Tibial nerve (tissue), 4 donors: Measurements from ENCODE around the gene GRIK4. TPM values are rescaled to one million over a fixed set of nuclear protein-coding genes. Genes with fewer than 3 reads are reported as not detected.

Experiments
- DNase-seq, 2 donors: peaks; one replicate each; pipeline ENCODE4 v3.0.0-alpha.2; 2019; ENCODE audit warnings: low spot score in 2 of 2
- H3K27ac ChIP-seq, 4 donors: fragments of 200-600 bp; sonication (generic) in 3 of 4; one replicate each; pipeline ENCODE4 v1.5.1; 2017 to 2019; ENCODE audit warnings: mild to moderate bottlenecking in 1 of 4
- H3K27me3 ChIP-seq, 2 donors: fragments of 200-600 bp; sonication (generic) in 1 of 2; one replicate each; pipeline versions ENCODE4 v1.5.1 to v1.6.0; 2017 to 2019
- H3K36me3 ChIP-seq, 3 donors: fragments of 200-600 bp; sonication (generic); one replicate each; pipeline ENCODE4 v1.5.1; 2018 to 2019
- H3K4me1 ChIP-seq, 4 donors: fragments of 200-600 bp; sonication (generic) in 3 of 4; one replicate each; pipeline ENCODE4 v1.5.1; 2017 to 2019
- H3K4me3 ChIP-seq, 4 donors: fragments of 200-600 bp; sonication (generic) in 3 of 4; one replicate each; pipeline ENCODE4 v1.5.1; 2017 to 2019; ENCODE audit warnings: mild to moderate bottlenecking in 1 of 4, moderate library complexity in 1 of 4
- H3K9me3 ChIP-seq, 4 donors: fragments of 200-600 bp; sonication (generic) in 3 of 4; one replicate each; pipeline ENCODE4 v1.5.1; 2017 to 2019
- EP300 ChIP-seq, 2 donors: sonication (generic); formaldehyde crosslinking; IDR thresholded peaks; one replicate each; pipeline ENCODE4 v1.6.1; 2017; ENCODE audit warnings: antibody characterized with exemption in 2 of 2, mild to moderate bottlenecking in 1 of 2
- POLR2A ChIP-seq, 2 donors: fragments of 450-650 bp; IDR thresholded peaks; one replicate each; pipeline ENCODE4 v1.6.1; 2017; ENCODE audit warnings: antibody characterized with exemption in 2 of 2, mild to moderate bottlenecking in 2 of 2, moderate library complexity in 2 of 2
- WGBS, 2 donors: methylation state at CpG; one replicate each; pipeline ENCODE4 v1.1.5; 2018; 5-methylcytosine and 5-hydroxymethylcytosine counted together
- total RNA-seq, 4 donors: library from RNA; depleted of rRNA; stranded (reverse); fragments of >200 nt; gene quantifications; one replicate each; pipeline ENCODE4 v1.1.0, GENCODE V29; 2016
- TF ChIP-seq, protein P1 (sequence below), 5 experiments: fragments of 200-600 bp in 3 of 5; fragments of 450-650 bp in 2 of 5; sonication (generic) in 3 of 5; IDR thresholded peaks; one replicate each; pipeline ENCODE4 v1.5.1; 2016 to 2019; ENCODE audit warnings: antibody characterized with exemption in 5 of 5, mild to moderate bottlenecking in 3 of 5, moderate library complexity in 2 of 5

Gene GRIK4
- total RNA-seq, 4 donors from 2014 or later = 0.22 to 0.98 TPM; not detected in 2

DNA sequence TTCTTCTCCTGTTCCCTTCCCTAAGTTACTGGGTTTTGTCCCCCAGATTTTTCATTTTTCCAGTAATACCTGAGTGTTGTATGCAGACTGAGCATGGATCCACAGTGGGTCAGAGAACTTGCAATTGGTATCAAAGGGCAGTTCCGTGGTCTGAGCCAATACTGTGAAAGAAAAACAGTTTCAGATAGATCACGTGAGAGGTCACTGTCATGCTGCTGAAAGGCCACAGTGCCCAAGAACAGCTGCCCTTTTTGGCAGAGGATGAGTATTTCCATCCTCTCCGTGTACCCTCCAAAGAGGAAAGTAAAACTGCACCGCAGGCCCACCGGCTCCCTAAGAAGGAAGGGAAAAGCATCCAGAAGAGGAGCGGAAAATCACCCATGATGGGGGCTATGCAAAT, 439.3 kb downstream of the GRIK4 start:
- Histone ChIP-seq H3K27ac (no peak overlapping the region), H3K4me3 (no peak overlapping the region), H3K9me3 (no peaks in the 10 kb centered on the region), H3K27me3 (peaks cover 0 to 5% of the 10 kb centered on the region in 2 donors), H3K36me3 (no peaks in the 10 kb centered on the region), H3K4me1 (peaks cover 0 to 8% (median 5%) of the 10 kb centered on the region in 4 donors)
- DNase-seq = no peak
- WGBS, 2 donors = 52 to 57% methylated on average over 6 of the region's 6 CpGs
- TF ChIP-seq EP300 (IDR thresholded peaks at IDR 0.05) = no peak
- TF ChIP-seq, protein P1, sequence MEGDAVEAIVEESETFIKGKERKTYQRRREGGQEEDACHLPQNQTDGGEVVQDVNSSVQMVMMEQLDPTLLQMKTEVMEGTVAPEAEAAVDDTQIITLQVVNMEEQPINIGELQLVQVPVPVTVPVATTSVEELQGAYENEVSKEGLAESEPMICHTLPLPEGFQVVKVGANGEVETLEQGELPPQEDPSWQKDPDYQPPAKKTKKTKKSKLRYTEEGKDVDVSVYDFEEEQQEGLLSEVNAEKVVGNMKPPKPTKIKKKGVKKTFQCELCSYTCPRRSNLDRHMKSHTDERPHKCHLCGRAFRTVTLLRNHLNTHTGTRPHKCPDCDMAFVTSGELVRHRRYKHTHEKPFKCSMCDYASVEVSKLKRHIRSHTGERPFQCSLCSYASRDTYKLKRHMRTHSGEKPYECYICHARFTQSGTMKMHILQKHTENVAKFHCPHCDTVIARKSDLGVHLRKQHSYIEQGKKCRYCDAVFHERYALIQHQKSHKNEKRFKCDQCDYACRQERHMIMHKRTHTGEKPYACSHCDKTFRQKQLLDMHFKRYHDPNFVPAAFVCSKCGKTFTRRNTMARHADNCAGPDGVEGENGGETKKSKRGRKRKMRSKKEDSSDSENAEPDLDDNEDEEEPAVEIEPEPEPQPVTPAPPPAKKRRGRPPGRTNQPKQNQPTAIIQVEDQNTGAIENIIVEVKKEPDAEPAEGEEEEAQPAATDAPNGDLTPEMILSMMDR (IDR thresholded peaks at IDR 0.05) = no peak
- TF ChIP-seq POLR2A (IDR thresholded peaks at IDR 0.05) = no peak

DNA sequence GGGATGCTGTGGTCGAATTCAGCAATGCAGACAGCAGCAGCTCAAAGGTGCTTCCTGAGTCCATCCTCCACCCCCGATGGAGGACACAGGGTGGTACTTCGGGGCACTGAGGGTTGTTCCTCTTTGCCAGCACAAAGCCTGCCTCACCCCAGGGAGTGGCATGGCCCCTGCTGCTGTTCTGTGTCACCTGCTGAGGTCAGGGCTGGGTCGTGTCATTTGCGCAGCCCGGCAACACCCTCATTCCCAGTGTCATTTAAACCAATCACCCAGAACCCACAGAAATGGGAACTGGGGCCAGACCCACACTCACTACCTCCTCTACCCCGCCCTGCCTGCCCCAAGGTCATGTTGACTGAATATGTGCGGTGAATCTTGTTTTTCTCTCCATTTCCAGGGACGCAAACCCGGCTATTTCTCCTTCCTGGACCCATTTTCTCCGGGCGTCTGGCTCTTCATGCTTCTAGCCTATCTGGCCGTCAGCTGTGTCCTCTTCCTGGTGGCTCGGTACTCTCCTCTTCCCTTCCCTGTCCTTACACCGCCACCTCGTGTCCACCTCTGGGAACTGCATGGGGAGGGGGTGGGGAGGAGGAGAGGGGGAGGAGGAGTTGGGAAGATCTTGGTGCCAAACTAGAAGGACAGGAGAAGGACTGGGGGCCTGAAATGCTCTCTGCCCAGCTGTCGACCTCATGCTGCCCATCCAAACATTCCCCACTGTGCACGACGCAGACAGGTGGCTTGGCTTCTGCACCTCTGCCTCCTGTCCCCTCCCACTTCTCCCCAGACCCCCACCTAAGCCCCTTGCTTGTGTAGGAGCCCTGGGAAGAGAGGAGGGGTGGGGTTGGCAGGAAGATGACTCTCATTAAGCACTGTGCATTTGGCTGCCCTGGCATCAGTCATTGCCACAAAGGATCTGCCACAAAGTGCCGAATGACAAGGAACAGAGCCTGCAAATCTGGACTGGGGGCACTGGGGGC, 441.2 kb downstream of the GRIK4 start:
- peak; percentile 45 to 79 for DNase-seq
- Histone ChIP-seq H3K27me3 (peaks cover 0 to 2% of the 10 kb centered on the region in 2 donors), H3K4me3 (peak overlapping the region in 1 of 4 donors; percentile 17), H3K27ac (no peak overlapping the region), H3K9me3 (no peaks in the 10 kb centered on the region), H3K36me3 (no peaks in the 10 kb centered on the region), H3K4me1 (peaks cover 0 to 8% (median 5%) of the 10 kb centered on the region in 4 donors)
- TF ChIP-seq EP300 (IDR thresholded peaks at IDR 0.05) = no peak
- TF ChIP-seq, protein P1 (IDR thresholded peaks at IDR 0.05) = peak; percentile 47 to 76 (median 66)
- no peak for TF ChIP-seq POLR2A (IDR thresholded peaks at IDR 0.05)
- 18 to 28% methylated on average over 20 of the region's 20 CpGs for WGBS, 2 donors

DNA sequence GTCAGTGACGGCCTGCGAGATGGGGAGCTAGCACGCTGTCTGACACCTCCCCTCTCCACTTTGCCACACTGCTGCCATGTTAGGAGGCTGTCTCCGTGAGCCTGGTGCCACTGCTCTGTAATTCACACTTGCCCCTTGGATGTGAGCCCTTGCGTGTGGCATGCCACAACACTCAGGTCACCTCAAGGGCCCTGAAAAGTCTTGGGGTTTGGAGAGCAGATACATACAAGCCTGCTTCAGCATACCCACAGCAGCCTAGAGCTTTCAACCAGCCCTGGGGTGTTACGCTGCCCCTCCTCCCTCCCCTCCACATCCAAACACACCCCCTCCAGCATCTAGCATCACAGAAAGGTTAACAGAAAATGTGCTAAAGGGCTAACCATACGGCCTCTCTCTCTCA, 442.8 kb downstream of the GRIK4 start:
- Histone ChIP-seq H3K9me3 (no peaks in the 10 kb centered on the region), H3K36me3 (no peaks in the 10 kb centered on the region), H3K27ac (no peak overlapping the region), H3K4me3 (no peak overlapping the region), H3K4me1 (peaks cover 0 to 8% (median 5%) of the 10 kb centered on the region in 4 donors), H3K27me3 (no peaks in the 10 kb centered on the region)
- WGBS, 2 donors = 82 to 89% methylated on average over 3 to 6 of the region's 7 CpGs
- TF ChIP-seq, protein P1 (IDR thresholded peaks at IDR 0.05) = no peak
- TF ChIP-seq POLR2A (IDR thresholded peaks at IDR 0.05) (no peak), EP300 (IDR thresholded peaks at IDR 0.05) (no peak)
- no peak for DNase-seq

DNA sequence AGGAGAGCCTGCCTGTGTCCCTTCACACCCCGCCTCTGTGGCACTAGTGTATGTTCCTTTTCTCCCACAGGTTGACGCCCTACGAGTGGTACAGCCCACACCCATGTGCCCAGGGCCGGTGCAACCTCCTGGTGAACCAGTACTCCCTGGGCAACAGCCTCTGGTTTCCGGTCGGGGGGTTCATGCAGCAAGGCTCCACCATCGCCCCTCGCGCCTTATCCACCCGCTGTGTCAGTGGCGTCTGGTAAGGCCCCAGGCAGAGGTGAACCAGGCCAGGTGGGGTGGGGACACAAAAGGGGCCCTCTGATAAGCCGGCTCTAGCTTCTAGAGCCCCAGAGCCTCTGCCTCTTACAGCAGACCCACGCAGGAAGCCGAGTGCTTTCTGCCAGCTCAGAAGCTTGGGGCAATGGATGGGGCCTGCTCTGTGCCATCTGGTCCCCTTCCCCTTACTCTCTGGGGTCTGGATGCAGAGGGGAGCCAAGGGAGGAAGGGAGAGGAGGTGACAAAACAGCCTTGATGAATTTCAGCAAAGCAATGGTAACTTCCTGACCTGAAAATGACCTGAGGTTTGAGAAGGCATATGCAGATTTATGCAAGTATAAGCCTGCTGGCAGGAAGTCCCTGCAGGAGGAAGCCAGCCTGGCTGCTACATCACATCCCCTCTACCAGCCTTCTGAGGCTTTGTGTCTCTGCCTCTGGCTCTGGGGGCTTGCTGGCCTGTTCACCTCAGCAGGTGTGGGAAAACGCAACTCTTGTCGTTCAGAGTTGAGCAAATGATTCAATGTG, 445.4 kb downstream of the GRIK4 start:
- no peak for TF ChIP-seq EP300 (IDR thresholded peaks at IDR 0.05)
- TF ChIP-seq, protein P1 (IDR thresholded peaks at IDR 0.05) = no peak
- Histone ChIP-seq H3K4me1 (peaks cover 0 to 8% (median 5%) of the 10 kb centered on the region in 4 donors), H3K9me3 (no peaks in the 10 kb centered on the region), H3K27ac (no peak overlapping the region), H3K36me3 (no peaks in the 10 kb centered on the region), H3K4me3 (no peak overlapping the region), H3K27me3 (no peaks in the 10 kb centered on the region)
- WGBS, 2 donors = 76 to 82% methylated on average over 15 to 16 of the region's 16 CpGs
- DNase-seq = no peak
